Measurements from ENCODE around the gene VAC14.

- TF ChIP-seq REST (IDR thresholded peaks at IDR 0.05; ENCODE audit: borderline replicate concordance): no peak
- TF ChIP-seq CTCF (IDR thresholded peaks at IDR 0.05; ENCODE audit: poor library complexity, severe bottlenecking): no peak
These were observed 137.2 kb downstream of the VAC14 start for GRCh38 chr16:70663524-70664324.
